Prostate gland (tissue), 2 donors: Measurements from ENCODE around the gene NSG2. TPM values are rescaled to one million over a fixed set of nuclear protein-coding genes. Genes with fewer than 3 reads are reported as not detected.

Source experiments
- DNase-seq: peaks from one replicate; pipeline ENCODE4 v3.0.0-alpha.2; 2019; ENCODE audit warnings: low spot score
- H3K27ac ChIP-seq, 2 donors: fragments of 200-600 bp; sonication (generic); 2 replicates each; pipeline ENCODE4 v1.5.1; 2017 to 2019
- H3K27me3 ChIP-seq: fragments of 200-600 bp; sonication (generic); replicated peaks from 2 replicates; pipeline ENCODE4 v1.5.1; 2019; ENCODE audit not compliant: insufficient read depth
- H3K36me3 ChIP-seq, 2 donors: fragments of 200-600 bp; sonication (generic); 1 replicate in 1 of 2; 2 replicates in 1 of 2; pipeline versions ENCODE4 v1.5.1 to v1.8.1; 2017 to 2019
- H3K4me1 ChIP-seq: fragments of 200-600 bp; sonication (generic); replicated peaks from 2 replicates; pipeline ENCODE4 v1.5.1; 2019
- H3K4me3 ChIP-seq, 2 donors: fragments of 200-600 bp; sonication (generic); 2 replicates each; pipeline ENCODE4 v1.5.1; 2017 to 2019
- H3K9me3 ChIP-seq: fragments of 200-600 bp; sonication (generic); 2 replicates; pipeline ENCODE4 v1.5.1; 2017
- POLR2A ChIP-seq: fragments of 450-650 bp; IDR thresholded peaks from one replicate; pipeline ENCODE4 v1.6.1; 2016; ENCODE audit warnings: antibody characterized with exemption, mild to moderate bottlenecking
- POLR2AphosphoS5 ChIP-seq: sonication (generic); formaldehyde crosslinking; IDR thresholded peaks from one replicate; pipeline ENCODE4 v1.6.1; 2017; ENCODE audit warnings: antibody characterized with exemption
- WGBS: methylation state at CpG from one replicate; pipeline ENCODE4 v1.1.5; 2018; 5-methylcytosine and 5-hydroxymethylcytosine counted together
- intact Hi-C: fragments of 100-400 bp; cut with DNase I; formaldehyde crosslinking; loops from one replicate; pipeline ENCODE4 v1.14.2; 2022
- total RNA-seq, 2 donors: library from RNA; depleted of rRNA; stranded (reverse); fragments of >200 nt; gene quantifications; one replicate each; pipeline ENCODE4 v1.1.0, GENCODE V29; 2016
- TF ChIP-seq, protein P1 (sequence below), 4 experiments: fragments of 200-600 bp in 2 of 4; fragments of 450-650 bp in 2 of 4; sonication (generic) in 2 of 4; IDR thresholded peaks; 1 replicate in 3 of 4; 2 replicates in 1 of 4; pipeline ENCODE4 v1.5.1; 2016 to 2019; ENCODE audit warnings: antibody characterized with exemption in 4 of 4, mild to moderate bottlenecking in 2 of 4, moderate library complexity in 2 of 4

NSG2 gene
- total RNA-seq, 2 donors from 2014 or later: 0.74 TPM; not detected in 1

DNA sequence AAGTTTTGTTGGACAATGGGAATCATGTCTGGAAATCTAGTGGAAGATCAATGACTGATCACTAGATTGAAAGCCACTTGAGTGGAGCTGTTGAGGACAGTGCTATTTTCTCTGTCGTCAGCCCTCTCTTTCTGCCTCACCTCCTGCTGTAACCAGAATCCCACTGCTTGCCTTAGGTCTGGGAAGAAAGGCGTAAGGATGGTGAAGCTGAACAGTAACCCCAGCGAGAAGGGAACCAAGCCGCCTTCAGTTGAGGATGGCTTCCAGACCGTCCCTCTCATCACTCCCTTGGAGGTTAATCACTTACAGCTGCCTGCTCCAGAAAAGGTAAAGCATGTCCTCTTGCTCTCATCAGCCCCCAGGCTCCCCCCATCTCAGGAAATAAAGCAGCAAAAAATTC lies 1.1 kb downstream of the NSG2 start:
- Histone ChIP-seq H3K9me3 (no peaks in the 10 kb centered on the region), H3K27ac (no peak overlapping the region), H3K4me3 (no peak overlapping the region), H3K36me3 (no peaks in the 10 kb centered on the region), H3K4me1 (no peaks in the 10 kb centered on the region), H3K27me3 (peaks cover 2% of the 10 kb centered on the region)
- DNase-seq: no peak
- TF ChIP-seq POLR2AphosphoS5 (no peak), POLR2A (no peak)
- TF ChIP-seq, protein P1, sequence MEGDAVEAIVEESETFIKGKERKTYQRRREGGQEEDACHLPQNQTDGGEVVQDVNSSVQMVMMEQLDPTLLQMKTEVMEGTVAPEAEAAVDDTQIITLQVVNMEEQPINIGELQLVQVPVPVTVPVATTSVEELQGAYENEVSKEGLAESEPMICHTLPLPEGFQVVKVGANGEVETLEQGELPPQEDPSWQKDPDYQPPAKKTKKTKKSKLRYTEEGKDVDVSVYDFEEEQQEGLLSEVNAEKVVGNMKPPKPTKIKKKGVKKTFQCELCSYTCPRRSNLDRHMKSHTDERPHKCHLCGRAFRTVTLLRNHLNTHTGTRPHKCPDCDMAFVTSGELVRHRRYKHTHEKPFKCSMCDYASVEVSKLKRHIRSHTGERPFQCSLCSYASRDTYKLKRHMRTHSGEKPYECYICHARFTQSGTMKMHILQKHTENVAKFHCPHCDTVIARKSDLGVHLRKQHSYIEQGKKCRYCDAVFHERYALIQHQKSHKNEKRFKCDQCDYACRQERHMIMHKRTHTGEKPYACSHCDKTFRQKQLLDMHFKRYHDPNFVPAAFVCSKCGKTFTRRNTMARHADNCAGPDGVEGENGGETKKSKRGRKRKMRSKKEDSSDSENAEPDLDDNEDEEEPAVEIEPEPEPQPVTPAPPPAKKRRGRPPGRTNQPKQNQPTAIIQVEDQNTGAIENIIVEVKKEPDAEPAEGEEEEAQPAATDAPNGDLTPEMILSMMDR (IDR thresholded peaks at IDR 0.05): no peak
- 76% methylated on average over 5 of the region's 5 CpGs for WGBS
- intact Hi-C loops: no loop called here

DNA sequence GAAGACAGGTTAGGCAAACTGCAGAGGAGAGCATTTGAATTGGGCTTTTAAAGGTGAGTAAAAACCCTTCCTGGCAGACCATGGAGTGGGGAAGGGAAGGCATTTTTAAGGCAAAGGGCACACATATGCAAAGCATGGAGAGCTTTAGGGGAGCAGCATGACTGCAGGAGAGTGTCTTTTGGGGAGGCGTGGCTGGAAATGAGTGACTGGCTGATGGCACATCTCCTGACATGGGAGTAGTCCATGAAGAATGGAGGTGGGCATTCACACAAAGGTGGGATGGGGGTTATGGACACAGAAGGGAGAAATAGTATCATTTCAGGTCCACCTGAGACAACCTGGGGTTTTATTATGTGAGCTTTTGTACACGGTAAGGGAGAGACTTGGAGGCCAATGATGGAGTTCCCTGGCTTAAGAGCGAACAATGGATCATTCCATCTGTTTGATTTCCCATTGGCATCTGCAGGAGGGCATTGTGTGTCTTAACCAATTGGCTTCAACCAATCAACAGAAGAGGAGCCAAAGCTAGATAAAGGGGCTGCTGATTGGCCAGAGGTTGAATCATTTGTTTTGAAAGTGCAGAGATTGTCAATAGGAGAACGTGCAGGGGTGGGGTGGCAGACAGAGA lies 2.1 kb downstream of the NSG2 start:
- Histone ChIP-seq H3K27me3 (no peaks in the 10 kb centered on the region), H3K4me3 (no peak overlapping the region), H3K9me3 (no peaks in the 10 kb centered on the region), H3K4me1 (no peaks in the 10 kb centered on the region), H3K27ac (no peak overlapping the region), H3K36me3 (no peaks in the 10 kb centered on the region)
- intact Hi-C loops: no loop called here
- no peak for DNase-seq
- TF ChIP-seq POLR2A (no peak), POLR2AphosphoS5 (no peak)
- TF ChIP-seq, protein P1 (IDR thresholded peaks at IDR 0.05): no peak
- WGBS: 80% methylated on average over 4 of the region's 4 CpGs

DNA sequence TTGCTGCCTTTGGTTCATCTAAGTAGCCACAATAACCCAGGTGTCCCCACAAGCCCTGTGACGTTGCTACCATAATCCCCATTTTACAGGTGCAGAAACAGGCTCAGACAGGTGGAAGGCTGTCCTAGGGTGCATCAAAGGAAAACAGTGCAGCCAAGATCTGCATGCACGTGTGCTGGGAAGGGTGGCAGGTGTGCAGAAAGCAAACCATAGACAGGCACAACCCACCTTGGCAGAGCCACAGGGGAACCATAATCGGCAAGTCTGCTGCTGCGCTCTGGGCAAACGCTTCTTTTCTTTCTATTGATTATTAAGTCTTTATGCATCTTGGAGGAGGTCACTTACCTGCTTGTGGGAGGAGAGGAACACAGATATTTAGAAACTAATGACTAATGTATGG lies 7.1 kb downstream of the NSG2 start:
- WGBS: 48% methylated on average over 5 of the region's 5 CpGs
- intact Hi-C loops: no loop called here

DNA sequence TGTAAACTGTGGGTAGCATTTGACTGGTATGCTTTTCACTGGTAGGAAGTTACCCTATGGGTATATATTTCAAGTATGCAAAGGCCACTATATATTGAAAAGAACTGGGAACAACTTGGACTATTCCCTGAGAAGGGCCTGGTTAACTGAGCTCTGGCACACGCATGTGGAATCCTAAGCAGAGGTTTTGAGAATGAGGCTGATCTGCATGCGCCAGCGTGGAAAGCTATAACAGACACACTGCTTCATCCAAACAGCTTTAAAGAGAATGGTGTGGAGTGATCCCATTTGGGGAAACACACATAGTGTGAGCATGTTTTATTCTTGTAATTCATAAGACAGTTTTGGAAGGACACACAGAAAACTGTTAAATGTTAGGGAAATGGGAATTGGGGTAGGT lies 8.4 kb downstream of the NSG2 start:
- H3K27me3 ChIP-seq: no peaks in the 10 kb centered on the region
- no peaks in the 10 kb centered on the region for H3K36me3 ChIP-seq
- intact Hi-C loops: no loop called here
- H3K4me3 ChIP-seq: no peak overlapping the region
- 81% methylated on average over 3 of the region's 3 CpGs for WGBS
- no peak overlapping the region for H3K27ac ChIP-seq
- TF ChIP-seq POLR2A: no peak
- TF ChIP-seq POLR2AphosphoS5: no peak
- TF ChIP-seq, protein P1 (IDR thresholded peaks at IDR 0.05): no peak
- H3K4me1 ChIP-seq: no peaks in the 10 kb centered on the region
- no peak for DNase-seq
- H3K9me3 ChIP-seq: no peaks in the 10 kb centered on the region

More for the DNA sequence above, 7.1 kb downstream of the NSG2 start:
- DNase-seq: no peak
- Histone ChIP-seq H3K27me3 (no peaks in the 10 kb centered on the region), H3K27ac (no peak overlapping the region), H3K36me3 (no peaks in the 10 kb centered on the region), H3K4me3 (no peak overlapping the region), H3K9me3 (no peaks in the 10 kb centered on the region), H3K4me1 (no peaks in the 10 kb centered on the region)
- TF ChIP-seq, protein P1 (IDR thresholded peaks at IDR 0.05): no peak
- TF ChIP-seq POLR2AphosphoS5: no peak
- TF ChIP-seq POLR2A: no peak

DNA sequence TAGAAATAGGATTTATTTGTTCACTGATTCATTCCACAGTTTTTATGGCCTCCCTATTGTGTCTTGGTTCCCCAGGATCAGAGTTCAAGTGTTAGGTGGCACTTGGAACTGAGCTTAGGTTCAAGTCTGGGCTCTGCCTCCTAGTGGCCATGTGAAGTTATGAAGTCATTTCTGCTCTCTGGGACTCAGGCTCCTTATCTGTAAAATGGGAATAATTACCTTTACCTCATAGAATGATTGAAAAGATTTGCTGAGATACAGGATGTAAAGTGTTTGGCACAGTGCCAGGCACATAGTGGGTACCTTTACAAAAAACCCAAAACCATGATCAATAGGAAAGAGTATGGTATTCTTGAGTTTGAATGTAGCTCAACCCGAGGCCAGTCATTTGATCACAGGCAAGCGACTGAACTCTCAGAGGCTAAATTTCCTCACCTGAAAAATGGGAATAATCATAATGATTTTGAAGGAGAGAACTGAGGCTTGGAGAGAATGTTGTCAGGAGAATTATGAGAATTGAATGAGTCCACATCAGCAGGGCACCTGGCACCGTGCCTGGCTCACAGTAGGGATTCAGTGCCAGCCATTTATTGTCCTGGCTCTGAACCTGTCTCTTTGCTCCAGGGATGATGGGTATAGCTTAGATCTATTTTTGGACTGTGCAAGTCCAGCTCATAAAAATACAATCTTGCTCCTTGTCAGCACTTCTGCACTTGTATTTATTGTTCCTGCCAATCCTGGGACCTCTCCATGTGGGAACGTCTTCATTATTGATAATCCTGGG lies 10.8 kb downstream of the NSG2 start:
- no peak overlapping the region for H3K4me3 ChIP-seq
- no peaks in the 10 kb centered on the region for H3K27me3 ChIP-seq
- DNase-seq: no peak
- intact Hi-C loops: no loop called here
- 64% methylated on average over 4 of the region's 4 CpGs for WGBS
- H3K36me3 ChIP-seq: no peaks in the 10 kb centered on the region
- no peak overlapping the region for H3K27ac ChIP-seq
- TF ChIP-seq POLR2A (no peak), POLR2AphosphoS5 (no peak)
- TF ChIP-seq, protein P1 (IDR thresholded peaks at IDR 0.05): no peak
- no peaks in the 10 kb centered on the region for H3K4me1 ChIP-seq
- no peaks in the 10 kb centered on the region for H3K9me3 ChIP-seq
